Tibial nerve (tissue), 4 donors: ENCODE measurements around the gene DDX25.

Experiments
- EP300 ChIP-seq, 2 donors: sonication (generic); formaldehyde crosslinking; IDR thresholded peaks; one replicate each; pipeline ENCODE4 v1.6.1; 2017; ENCODE audit warnings: antibody characterized with exemption in 2 of 2, mild to moderate bottlenecking in 1 of 2
- POLR2A ChIP-seq, 2 donors: fragments of 450-650 bp; IDR thresholded peaks; one replicate each; pipeline ENCODE4 v1.6.1; 2017; ENCODE audit warnings: antibody characterized with exemption in 2 of 2, mild to moderate bottlenecking in 2 of 2, moderate library complexity in 2 of 2
- TF ChIP-seq, protein P1 (sequence below), 5 experiments: fragments of 200-600 bp in 3 of 5; fragments of 450-650 bp in 2 of 5; sonication (generic) in 3 of 5; IDR thresholded peaks; one replicate each; pipeline ENCODE4 v1.5.1; 2016 to 2019; ENCODE audit warnings: antibody characterized with exemption in 5 of 5, mild to moderate bottlenecking in 3 of 5, moderate library complexity in 2 of 5

DNA sequence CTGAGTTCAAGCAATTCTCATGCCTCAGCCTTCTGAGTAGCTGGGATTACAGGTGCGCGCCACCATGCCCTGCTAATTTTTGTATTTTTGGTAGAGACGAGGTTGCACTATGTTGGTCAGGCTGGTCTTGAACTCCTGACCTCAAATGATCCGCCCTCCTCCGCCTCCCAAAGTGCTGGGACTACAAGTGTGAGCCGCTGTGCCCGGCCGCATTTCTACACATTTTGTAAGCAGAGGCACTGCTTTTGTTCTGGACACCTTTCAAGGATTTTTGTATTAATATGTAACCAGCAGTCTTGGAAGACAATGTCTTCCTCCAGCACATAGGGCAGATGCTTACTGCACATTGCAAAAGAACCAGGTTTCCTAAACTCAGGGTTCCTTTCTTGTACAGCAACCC, 30.2 kb downstream of the DDX25 start:
- TF ChIP-seq, protein P1, sequence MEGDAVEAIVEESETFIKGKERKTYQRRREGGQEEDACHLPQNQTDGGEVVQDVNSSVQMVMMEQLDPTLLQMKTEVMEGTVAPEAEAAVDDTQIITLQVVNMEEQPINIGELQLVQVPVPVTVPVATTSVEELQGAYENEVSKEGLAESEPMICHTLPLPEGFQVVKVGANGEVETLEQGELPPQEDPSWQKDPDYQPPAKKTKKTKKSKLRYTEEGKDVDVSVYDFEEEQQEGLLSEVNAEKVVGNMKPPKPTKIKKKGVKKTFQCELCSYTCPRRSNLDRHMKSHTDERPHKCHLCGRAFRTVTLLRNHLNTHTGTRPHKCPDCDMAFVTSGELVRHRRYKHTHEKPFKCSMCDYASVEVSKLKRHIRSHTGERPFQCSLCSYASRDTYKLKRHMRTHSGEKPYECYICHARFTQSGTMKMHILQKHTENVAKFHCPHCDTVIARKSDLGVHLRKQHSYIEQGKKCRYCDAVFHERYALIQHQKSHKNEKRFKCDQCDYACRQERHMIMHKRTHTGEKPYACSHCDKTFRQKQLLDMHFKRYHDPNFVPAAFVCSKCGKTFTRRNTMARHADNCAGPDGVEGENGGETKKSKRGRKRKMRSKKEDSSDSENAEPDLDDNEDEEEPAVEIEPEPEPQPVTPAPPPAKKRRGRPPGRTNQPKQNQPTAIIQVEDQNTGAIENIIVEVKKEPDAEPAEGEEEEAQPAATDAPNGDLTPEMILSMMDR (IDR thresholded peaks at IDR 0.05), result no peak
- TF ChIP-seq POLR2A (IDR thresholded peaks at IDR 0.05) (no peak), EP300 (IDR thresholded peaks at IDR 0.05) (no peak)
